GM19239 (cell line): ENCODE data around the gene CHST15.

Experiments used
- DNase-seq: peaks from one replicate; pipeline ENCODE4 v3.0.0; 2011; ENCODE audit warnings: low spot score; ENCODE audit not compliant: insufficient read length
- FAIRE-seq: peaks from 2 replicates; lab custom pipeline; 2011; peaks lifted over from hg19 to GRCh38; lab: Jason Lieb, UNC

CHST15 gene

DNA sequence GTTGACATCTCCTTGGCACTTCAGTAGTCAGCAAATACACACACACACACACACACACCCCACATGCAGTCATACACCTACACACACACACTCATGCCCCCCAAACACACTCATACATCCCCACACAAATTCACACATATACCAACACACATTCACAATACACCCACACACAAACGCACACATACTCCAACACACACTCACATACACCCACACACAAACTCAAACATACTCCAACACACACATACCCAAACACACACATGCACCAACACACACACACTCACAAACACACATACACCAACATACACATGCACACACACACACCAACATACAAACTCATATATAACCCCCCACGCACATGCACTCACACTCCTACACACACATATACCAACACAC, 31.4 kb upstream of the CHST15 start:
- DNase-seq (no peak), FAIRE-seq (no peak)

DNA sequence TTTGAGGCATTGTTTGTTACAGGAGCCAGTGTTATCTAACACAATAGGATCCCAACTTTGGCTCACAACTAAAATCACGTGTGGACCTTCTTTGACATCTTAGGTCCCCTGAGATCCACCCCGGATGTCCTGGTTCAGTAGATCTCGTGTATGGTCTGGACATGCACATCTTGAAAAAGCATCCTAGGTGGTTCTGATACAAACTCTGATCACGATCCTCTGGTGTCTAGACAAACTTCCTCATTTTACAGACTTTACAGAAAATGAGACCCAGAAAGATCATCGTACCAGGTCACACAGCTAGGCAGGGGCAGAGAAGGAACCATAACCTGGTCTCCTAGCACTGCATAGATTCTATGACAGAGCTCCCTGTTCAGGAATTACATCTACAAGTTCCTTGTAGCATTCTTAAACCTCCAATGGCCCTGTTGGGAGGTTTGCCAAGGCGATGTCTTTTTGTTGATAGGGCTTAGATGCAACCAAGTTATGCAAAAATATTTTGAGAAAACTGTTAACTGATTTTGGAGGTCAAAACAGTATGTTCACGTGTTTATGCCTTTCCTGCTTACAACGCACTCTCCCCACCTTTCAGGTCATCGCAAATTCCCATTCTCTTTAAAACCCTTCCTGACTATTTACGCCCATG, 30.8 kb upstream of the CHST15 start:
- FAIRE-seq: no peak

DNA sequence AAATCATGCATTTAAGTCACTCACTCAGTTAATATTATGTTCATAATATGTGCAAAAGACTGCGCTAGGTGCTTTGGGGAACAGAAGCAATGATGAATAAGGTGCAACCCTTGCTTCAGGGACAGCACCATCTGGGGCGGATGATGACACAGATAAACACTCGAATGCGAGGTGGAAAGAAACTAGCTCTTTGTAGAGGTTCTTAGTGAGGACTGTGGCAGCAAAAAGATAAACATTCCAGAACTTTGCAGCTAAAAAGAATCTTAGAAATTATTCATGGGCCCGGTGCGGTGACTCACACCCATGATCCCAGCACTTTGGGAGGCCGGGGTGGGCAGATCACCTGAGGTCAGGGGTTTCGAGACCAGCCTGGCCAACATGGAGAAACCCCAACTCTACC, 29.8 kb upstream of the CHST15 start:
- no peak for DNase-seq
- no peak for FAIRE-seq

More for the DNA sequence above, 30.8 kb upstream of the CHST15 start:
- DNase-seq: no peak

DNA sequence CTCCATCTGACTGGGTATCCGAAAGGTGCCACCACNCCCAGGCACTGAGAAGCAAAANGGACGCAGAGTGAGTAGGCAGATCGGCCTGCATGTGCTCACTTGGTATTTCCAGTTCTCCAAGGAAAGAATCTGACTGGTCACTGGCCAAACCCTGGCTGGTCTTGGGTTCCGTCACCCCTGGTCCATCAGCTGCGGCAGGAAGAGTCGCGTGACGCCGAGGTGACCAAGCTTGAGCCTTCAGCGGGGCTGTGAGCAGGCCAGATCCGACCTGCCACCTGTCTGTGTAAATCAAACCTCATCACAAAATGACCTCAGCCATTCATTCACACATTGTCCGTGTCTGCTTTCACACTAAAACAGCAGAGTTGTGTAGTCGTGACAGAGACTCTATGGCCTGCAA, 28.8 kb upstream of the CHST15 start:
- FAIRE-seq (no peak), DNase-seq (no peak)

DNA sequence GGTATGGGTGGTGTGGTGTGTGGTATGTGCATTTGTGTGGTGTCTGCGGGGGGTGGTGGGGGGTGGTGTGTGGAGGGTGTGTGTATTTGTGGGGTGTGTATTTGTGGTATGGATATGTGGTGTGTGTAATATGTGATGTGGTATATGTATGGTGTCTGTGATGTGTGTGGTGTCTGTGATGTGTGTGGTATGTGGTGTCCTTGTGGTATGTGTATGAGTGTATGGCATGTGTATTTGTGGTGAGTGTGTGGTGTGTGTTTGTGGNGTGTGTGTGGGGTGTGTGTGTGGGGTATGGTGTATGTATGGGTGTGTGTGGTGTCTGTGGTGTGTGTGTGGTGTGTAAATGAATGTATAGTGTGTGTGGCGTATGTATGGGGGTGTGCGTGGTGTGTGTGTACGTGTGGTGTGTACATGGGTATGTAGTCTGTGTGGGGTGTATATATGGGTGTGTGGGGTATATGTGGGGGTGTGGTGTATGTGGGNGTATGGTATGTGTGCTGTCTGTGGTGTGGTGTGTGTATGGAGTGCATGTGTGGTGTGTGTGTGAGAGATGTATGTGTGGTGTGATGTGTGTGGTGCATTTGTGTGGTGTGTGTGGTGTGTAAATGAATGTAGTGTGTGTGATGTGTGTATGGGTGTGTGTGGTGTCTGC, 27.1 kb upstream of the CHST15 start:
- no peak for FAIRE-seq
- DNase-seq: no peak

DNA sequence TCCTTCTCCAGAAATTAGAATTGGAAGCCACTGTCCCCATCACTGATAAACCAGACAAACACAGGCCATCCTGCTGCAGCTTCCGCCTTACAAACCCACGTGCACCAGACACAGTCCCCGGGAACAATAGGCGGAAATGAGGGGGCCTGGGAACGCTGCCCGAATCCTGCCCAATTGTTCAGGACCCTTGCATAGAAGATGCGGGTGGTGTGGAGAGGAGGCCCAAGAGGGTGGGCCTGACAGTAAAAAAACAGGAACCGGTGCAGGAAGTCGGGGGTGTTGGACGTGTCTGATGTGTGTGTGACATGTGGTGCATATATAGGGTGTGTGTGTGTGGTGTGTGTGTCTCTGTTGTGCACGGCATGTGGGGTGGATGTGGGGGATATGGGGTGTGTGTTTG, 26.5 kb upstream of the CHST15 start:
- no peak for DNase-seq
- no peak for FAIRE-seq

DNA sequence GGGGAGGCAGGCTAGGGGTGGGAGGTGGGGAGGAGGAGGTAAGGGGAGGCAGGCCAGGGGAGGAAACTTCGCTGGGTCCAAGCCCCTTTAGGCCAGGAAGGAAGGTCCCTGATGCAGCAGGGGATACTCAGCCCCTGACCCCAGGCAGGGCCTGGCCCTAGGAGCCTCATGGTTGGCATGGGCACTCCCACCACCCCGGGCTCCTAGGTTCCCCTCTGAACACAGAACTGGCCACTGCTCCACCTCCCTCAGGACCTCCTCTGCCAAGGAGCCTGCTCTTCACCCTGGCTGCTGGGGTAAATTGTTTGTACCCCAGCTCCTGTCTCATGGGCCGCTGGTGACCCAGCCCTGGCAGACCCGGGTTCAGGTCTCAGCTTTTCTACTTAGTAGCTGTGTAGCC, 25.8 kb upstream of the CHST15 start:
- FAIRE-seq (no peak), DNase-seq (no peak)

DNA sequence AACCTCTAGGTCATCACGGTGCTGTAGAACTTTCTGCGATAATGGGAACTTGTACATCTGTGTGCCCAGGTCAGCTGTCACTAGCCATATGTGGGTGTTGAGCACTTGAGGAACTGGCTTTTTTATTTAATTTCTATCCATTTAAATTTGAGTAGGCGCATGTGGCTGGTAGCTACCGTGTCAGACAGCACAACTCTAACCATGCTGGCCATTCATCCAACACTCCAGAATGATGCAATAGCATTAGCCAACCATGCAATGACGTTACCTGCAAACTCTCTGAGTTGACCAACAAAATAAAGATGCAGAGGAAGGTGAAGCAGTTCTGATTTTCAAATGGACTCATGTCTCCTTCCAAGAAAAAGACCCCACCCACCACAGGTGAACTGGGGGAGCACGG, 24.4 kb upstream of the CHST15 start:
- FAIRE-seq (no peak), DNase-seq (no peak)

DNA sequence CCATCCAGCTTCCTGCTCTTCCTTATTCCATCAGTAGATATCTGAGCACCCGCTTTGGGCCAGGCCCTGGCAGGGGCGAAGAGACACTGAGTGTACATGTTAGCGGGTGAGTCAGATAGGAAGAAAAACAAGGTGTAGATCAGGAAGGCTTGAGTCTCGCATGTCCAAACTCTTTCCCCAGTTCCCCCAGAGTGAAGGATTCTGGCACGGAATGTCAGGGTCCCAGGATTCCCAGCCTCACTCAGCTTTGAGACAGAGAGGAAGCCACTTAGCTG, 24.1 kb upstream of the CHST15 start:
- DNase-seq: no peak
- no peak for FAIRE-seq

DNA sequence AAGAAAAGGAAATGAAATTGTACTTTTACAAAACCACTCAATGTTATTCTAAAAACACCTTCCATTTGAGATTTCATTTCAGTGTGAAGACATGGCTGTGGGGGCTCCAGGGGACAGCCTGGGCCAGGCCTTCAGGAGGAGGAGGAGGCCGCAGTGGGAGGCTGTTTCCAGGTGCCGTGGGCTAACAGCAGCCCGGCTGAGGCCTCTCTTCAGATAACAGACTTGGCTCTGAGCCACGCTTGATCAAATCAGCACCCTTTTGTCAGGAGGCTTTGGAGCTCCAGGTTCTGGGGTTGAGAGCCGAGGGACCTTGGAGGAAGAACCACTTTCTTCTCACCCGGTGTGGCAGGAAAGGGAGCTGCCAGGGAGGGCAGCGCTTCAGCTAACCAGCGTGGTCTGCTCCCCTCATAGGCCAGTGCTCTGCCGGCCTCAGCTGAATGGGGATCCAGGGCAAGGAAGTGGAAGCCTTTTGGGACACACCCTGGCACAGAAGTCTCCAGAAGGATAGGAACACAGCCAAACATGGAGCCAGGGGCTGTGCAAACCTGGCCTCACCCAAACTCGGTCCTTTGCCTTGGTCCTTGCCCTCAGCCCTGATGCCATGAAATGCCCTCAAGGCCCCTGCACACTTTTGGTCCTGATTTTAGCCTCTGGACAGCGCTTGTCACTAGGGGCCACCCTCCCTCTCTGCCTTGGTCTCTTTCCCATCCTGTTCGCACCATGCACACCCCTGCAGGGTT, 23.5 kb upstream of the CHST15 start:
- FAIRE-seq: no peak

DNA sequence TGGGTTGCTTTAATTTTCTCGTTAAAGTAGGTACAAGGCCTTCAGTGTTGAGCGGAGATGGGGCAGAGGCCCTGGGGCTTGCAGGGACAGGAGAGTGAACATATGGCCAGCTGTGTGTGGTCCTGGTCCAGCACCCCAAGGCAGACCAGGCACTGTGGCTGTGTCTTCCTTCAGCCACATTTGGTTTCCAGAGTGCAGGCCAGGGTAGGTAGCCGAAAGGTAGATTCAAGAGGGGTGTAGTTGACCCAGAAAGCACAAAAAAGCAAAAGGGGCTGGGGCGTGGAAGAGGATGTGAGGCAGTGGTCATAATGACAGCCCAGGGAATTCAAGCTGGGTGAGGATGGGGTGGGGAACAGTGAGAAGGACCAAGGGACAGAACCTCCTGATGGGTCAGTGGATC, 21.3 kb upstream of the CHST15 start:
- no peak for FAIRE-seq
- DNase-seq: no peak

More for the DNA sequence above, 23.5 kb upstream of the CHST15 start:
- DNase-seq: no peak

DNA sequence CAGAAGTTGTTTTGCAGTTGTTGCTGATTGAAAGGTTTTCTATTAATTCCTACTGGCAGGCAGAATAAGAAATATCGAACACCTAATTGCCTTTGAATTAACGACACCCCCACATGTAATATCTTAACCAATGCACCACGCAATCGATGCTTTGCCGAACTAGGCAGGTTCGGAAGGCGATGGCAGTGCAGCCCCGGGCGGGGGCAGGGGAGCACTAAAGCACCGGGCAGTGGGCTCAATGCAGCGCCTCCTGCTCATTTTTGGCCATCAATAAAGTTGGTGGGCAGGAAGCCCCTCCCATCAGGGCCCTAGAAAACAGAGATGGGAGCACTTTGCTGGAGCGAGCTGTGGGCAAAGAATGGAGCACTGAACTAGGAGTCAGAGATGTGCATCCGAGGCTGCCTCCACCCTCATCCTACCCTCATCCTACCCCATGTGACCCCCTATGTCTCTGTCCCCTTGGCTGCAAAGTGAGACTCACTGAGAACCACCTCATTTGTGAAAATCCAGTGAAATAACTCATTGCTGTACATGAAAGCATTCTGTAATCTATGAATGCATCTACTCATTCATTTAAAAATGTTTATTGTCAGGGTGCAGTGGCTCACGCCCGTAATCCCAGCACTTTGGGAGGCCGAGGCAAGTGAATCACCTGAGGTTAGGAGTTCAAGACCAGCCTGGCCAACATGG, 19.6 kb upstream of the CHST15 start:
- DNase-seq (no peak), FAIRE-seq (no peak)

DNA sequence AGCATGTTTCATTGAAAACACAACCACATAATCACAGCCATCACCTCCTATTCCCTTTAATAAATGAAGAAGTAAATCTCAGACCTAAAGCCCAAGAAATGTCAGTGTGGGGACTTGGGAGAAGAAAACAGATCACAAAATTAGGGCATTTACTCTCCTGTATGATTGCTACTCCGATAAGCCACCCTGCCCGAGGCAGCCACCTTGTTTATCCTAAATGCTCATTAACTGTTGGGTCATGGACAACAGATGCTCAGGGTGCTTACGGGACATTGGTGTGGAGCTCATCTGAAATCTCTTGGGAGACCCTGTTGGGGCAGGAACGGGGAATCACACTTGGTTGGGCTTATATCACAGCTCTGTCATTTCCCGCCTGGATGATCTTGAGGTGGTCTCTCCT, 17.5 kb upstream of the CHST15 start:
- FAIRE-seq (no peak), DNase-seq (no peak)

DNA sequence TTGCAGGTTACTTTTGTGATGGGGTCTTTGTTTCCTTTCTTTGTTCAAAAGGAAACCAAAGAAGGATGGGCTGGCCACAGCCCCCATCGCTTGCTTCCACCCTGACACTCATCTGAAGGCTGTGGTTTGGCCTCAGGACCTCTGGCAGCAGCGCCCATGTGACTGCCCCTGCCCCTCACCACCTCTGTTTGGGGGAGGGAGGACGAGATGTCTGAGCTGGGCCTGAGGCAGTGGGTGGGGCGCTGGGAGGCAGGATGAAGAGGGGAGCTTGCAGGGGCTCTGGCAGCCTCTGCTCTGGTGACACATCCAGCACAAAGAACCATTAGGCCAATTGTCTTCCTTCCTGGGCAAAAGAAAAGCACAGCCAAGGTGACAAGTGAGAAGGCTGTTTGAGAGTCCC, 15.9 kb upstream of the CHST15 start:
- DNase-seq (no peak), FAIRE-seq (no peak)

DNA sequence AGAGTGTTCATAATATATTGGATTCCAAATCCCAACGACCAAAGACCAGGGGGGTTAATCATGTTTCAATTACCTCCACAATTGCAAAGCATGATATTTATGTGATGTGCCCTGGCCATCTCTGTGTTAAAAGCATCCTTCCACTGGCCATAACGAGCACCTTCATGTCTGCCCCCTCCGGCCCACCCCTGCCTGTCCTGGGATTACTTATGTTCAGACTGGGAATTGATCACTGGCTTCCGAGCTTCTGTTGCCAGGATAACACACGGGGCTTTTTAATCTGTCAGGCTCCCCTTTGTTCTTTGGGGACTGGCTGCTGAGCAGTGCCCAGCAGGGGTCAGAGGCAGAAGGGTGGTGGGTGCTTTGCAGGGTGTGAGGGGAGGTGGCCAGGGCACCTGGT, 13.7 kb upstream of the CHST15 start:
- FAIRE-seq (peak; percentile 28), DNase-seq (no peak)

DNA sequence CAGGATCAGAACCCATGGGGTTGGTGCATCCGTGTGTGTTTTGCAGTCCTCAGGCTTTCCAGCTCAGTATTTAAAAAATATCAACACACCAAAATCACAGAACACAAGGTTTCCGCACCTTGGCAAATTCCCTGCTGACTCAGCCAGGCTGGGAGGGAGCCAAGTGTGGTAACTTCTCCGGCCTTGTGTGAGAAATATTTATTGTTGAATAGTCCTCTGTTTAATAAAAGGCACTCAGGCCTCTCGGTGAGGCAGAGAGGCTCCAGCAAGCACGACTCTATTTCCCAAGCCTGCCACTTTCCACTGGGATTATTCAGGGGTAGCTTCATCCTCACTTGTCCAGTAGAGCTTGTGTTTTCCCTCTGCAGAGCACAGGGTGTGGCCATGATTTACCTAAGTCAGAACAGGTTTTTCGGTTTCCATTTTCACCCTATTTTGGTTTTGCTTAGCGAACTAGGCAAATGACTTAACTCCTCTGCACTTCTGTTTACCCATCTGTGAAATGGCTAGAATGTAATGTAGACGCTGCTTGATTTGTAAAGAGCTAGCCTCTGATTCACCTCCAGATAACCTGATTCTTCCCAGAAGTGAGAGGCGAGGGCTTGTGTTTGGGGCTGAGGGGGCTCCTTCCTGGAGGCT, 13.0 kb upstream of the CHST15 start:
- DNase-seq (peak; percentile 57), FAIRE-seq (peak; percentile 98)

DNA sequence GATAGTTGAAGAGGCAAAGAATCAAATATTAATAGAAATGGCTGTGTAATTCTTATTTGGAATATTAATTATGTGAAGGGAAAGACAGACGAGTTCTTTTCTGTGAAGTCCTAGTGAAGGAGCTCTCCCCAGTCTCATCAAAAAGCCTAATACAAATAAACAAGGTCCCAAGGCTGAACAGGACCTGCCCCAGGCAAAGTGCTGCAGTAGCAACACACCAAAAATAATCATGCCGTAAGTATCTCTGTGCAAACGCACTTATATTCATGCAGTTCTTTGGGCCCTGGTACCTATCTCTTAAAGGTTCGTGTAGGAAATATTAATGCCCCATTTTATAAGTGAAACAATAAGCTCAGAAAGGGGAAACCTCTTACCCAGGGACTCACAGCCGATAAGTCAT, 12.2 kb upstream of the CHST15 start:
- DNase-seq (no peak), FAIRE-seq (peak; percentile 89)

DNA sequence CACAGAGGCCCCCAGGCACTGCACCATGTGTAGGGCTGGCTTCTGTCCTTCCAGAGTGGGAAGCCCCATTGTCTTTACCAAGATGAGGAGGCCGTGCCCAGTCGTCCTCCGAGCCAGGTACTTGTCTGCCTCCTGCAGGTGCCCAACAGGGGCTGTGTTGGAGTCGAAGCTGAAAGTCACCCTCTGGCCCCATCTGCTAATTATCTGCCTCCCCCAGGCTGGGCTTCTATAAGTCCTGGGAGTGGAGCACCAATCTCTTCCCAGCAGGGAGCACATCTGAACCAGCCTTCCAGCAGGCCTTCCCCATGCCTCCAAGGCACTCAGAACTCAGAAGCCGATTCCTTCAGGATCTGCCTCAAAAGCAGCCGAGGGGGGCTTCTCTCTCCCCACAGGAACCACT, 11.6 kb upstream of the CHST15 start:
- DNase-seq (no peak), FAIRE-seq (no peak)

DNA sequence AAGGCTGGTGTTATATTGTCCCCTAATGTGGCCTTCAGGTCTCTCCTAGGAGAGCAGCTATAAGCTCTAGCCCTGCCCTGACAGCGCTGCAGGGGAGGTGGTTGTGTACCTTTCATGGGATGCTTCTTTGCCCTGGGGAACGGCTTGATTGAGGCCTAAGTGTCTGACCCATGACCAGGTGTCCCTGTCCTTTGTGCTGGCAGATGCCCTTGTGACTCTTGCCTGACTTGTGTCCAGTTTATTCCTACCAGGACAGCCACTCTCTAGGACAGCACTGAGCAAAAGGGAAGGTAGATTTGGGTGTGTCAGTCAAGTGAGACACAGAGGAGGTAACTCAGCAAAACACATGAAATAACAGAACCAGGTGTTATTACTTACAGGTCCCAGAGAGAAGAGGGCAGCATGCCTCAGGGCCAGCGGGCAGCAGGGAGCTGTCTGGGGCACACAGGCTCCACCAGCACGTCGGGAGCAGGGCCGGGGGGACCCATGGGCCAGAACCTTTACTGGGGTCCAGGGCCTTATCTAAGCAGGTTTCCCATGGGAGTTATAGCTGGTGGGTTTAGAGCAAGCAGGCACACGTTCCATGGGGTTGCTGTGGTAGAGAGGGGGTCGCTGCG, 10.7 kb upstream of the CHST15 start:
- DNase-seq: no peak
- no peak for FAIRE-seq

DNA sequence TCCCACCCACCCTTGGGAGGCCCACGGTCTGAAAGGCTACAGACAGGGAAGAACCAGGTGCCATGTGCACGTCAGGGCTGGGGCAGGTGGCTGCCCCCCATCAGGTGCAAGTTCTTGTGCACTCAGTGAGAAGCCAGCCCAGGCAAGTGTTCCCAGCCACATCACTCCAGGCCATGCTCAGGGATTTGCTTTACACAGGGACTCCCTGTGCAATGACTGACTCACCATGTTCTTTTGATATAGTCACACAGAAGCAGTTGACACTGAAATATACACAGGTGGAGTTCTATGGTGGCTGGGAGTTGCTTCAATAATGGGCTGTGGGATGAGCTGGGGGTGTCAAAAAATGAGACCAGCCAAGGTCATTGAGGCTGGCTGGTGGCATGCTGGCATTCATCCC, 8.0 kb upstream of the CHST15 start:
- FAIRE-seq: no peak
- DNase-seq: no peak
